Fibroblast of the aortic adventitia (primary cell): ENCODE results near the gene ST7. TPM values are rescaled to one million over a fixed set of nuclear protein-coding genes. Genes with fewer than 3 reads are reported as not detected.

ENCODE experiments used
- DNase-seq: peaks from one replicate; pipeline ENCODE4 v3.0.0-alpha.2; 2010; ENCODE audit warnings: low read depth
- H3K4me3 ChIP-seq: 2 replicates; pipeline ENCODE4 v1.5.1; 2011; ENCODE audit warnings: low read depth, mild to moderate bottlenecking, control low read depth, low read length, moderate library complexity
- total RNA-seq: library from RNA; depleted of rRNA; stranded (reverse); fragments of >200 nt; gene quantifications from 2 replicates; pipeline ENCODE4 v1.2.3, GENCODE V29; 2012; ENCODE audit warnings: low replicate concordance
- TF ChIP-seq, protein P1 (sequence below): IDR thresholded peaks from 2 replicates; pipeline ENCODE4 v1.5.1; 2011; ENCODE audit warnings: mild to moderate bottlenecking, low read length, control low read depth, inconsistent platforms; ENCODE audit not compliant: insufficient read depth

Gene ST7
- total RNA-seq, 1 donor = 22.7 TPM

DNA sequence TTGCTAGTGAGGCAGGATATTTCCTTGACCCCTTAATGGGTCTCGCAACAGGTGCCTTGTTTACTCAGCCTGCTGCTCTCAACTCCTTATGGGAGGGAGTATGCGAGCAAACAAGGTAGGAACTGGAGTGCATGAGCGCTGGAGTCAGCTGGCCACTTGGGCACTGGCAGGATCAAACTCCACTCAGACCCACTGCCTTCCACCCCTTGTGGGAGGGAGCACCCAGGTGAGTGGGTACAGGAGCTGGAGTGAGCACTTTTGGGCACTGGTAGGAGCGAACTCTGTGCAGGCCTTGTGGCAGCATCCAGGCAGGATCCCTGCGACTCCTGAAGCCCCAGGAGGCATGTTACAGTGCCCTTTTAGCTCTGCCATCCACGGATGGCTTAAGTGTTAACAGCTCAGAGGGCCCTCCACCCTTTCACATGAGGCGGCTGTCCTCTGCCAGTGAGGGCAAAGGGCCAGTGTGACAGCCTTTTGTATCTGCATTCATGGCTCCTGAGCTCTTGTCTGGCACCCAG is 123.2 kb downstream of the ST7 start:
- TF ChIP-seq, protein P1, sequence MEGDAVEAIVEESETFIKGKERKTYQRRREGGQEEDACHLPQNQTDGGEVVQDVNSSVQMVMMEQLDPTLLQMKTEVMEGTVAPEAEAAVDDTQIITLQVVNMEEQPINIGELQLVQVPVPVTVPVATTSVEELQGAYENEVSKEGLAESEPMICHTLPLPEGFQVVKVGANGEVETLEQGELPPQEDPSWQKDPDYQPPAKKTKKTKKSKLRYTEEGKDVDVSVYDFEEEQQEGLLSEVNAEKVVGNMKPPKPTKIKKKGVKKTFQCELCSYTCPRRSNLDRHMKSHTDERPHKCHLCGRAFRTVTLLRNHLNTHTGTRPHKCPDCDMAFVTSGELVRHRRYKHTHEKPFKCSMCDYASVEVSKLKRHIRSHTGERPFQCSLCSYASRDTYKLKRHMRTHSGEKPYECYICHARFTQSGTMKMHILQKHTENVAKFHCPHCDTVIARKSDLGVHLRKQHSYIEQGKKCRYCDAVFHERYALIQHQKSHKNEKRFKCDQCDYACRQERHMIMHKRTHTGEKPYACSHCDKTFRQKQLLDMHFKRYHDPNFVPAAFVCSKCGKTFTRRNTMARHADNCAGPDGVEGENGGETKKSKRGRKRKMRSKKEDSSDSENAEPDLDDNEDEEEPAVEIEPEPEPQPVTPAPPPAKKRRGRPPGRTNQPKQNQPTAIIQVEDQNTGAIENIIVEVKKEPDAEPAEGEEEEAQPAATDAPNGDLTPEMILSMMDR = no peak
- no peak overlapping the region for H3K4me3 ChIP-seq
- no peak for DNase-seq

DNA sequence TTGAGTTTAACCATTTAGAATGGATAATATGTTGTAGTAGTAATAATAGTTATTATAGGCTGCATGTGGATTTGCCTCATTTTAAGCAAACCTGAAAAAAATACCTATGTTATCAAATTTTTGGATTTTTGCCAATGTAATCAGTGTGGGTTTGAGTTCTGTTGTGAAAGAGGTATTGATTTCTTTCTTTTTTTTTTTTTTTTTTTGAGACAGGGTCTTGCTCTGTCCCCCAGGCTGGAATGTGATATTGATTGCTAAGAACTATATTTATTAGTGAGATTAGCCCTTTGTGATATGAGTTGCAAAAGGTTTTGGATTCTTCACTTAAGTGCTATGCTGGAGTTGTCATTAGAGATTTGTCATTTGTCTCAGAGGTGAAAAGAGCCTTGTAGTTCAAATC is 124.4 kb downstream of the ST7 start:
- DNase-seq = no peak
- no peak overlapping the region for H3K4me3 ChIP-seq
- TF ChIP-seq, protein P1 = no peak

DNA sequence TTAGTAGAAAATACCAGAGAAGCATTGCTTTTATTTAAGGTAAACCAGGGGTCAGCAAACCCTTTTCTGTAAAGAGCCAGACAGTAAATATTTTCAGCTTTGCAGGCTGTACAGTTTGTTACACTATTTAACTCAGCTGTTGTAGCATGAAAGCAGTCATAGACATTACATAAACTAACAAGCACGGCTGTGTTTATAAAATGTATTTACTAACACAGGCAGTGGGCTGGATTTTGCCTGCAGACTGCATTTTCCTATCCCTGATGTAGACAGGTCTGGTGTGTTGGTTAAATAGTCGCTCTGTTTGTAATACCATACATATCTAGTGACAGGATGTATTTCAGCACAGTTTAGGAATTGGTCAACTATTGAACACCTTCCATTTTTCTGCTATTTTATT is 129.3 kb downstream of the ST7 start:
- no peak overlapping the region for H3K4me3 ChIP-seq
- DNase-seq = no peak
- TF ChIP-seq, protein P1 = no peak

DNA sequence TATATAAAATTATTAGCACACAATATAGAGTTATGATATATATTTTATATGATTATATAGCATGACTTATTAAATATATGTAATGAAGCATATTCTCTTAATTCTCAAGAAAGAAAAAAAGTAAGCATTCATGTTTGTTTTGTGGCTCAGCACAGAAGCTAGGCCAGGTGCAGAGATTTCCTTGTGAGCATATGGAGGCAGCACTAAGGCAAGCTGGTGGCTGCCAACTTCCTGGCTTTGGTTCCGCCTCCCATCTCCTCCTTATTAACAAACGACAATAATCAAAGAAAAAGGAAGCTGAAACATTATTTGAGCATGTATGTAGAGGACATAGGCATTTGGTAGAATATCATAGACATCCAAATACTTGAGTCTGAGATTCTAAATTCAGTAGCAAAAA is 130.3 kb downstream of the ST7 start:
- DNase-seq = no peak
- TF ChIP-seq, protein P1 = no peak

DNA sequence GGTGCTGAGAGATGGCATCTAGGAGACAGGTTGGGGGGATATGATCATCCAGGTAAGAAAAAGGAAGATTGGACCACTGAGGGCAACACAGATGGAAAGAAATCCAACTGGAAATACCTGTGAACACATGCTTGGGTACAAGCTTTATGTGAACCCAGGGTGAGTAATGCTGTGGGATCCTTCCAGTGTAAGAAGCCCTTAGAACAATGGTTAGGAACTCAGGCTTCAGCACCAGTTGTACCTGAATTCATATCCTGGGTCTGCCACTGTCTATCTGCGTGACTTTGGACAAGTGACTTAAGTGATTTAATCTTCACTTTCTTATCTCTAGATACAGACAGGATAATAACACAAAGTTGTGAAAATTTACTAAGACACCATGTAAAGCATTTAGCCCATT is 131.0 kb downstream of the ST7 start:
- H3K4me3 ChIP-seq = no peak overlapping the region
- TF ChIP-seq, protein P1 = no peak
- no peak for DNase-seq

More for the DNA sequence above, 130.3 kb downstream of the ST7 start:
- H3K4me3 ChIP-seq = no peak overlapping the region

DNA sequence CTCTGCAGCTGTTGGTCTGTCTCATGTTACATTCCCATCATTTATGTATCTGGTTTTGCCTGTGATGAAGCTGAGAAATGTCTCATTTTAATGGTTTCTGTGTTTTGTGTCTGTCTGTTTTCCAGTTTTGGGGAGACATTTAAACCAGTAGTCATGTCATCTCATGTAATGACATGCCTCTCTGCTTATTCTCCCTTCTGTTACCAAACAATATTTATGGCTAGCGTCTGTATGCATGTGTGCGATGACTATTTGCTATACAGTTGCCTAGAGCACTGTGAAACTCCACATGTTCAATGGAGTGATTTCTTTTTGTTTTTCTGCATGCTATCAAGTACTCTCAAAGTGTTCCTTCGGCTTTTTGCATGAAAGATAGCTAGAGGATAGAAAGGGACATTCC is 132.0 kb downstream of the ST7 start:
- no peak for DNase-seq
- no peak overlapping the region for H3K4me3 ChIP-seq

More for the DNA sequence above, 132.0 kb downstream of the ST7 start:
- TF ChIP-seq, protein P1 = no peak
